IPS-18a (cell line): Measurements from ENCODE around the gene WWTR1.

Source experiments
- H3K27ac ChIP-seq: one replicate; pipeline ENCODE4 v1.5.1; 2013; ENCODE audit warnings: low read length
- H3K27me3 ChIP-seq: one replicate; pipeline ENCODE4 v1.6.1; 2013; ENCODE audit warnings: mild to moderate bottlenecking, low read length; ENCODE audit not compliant: control insufficient read depth, insufficient read depth
- H3K36me3 ChIP-seq: one replicate; pipeline ENCODE4 v1.6.1; 2013; ENCODE audit warnings: low read depth, low read length; ENCODE audit not compliant: control insufficient read depth
- H3K4me1 ChIP-seq: one replicate; pipeline ENCODE4 v1.6.1; 2013; ENCODE audit warnings: low read depth, low read length; ENCODE audit not compliant: control insufficient read depth
- H3K4me3 ChIP-seq: one replicate; pipeline ENCODE4 v1.5.1; 2013; ENCODE audit warnings: low read length
- H3K9ac ChIP-seq: one replicate; pipeline ENCODE4 v1.6.1; 2013; ENCODE audit warnings: mild to moderate bottlenecking, low read length, moderate library complexity
- H3K9me3 ChIP-seq: one replicate; pipeline ENCODE4 v1.6.1; 2013; ENCODE audit warnings: low read depth, low read length; ENCODE audit not compliant: control insufficient read depth

Gene WWTR1

GRCh38 chr3:149635396-149635795, 22.4 kb downstream of the WWTR1 start:
- H3K27ac ChIP-seq: no peak overlapping the region
- no peak overlapping the region for H3K4me3 ChIP-seq
- no peaks in the 10 kb centered on the region for H3K4me1 ChIP-seq
- H3K27me3 ChIP-seq: no peaks in the 10 kb centered on the region
- H3K9me3 ChIP-seq: no peaks in the 10 kb centered on the region
- no peaks in the 10 kb centered on the region for H3K36me3 ChIP-seq
- H3K9ac ChIP-seq: no peak overlapping the region

GRCh38 chr3:149634573-149634972, 23.3 kb downstream of the WWTR1 start:
- H3K36me3 ChIP-seq: no peaks in the 10 kb centered on the region
- H3K27me3 ChIP-seq: no peaks in the 10 kb centered on the region
- no peak overlapping the region for H3K4me3 ChIP-seq
- H3K9ac ChIP-seq: no peak overlapping the region
- no peaks in the 10 kb centered on the region for H3K4me1 ChIP-seq
- H3K9me3 ChIP-seq: no peaks in the 10 kb centered on the region
- no peak overlapping the region for H3K27ac ChIP-seq

GRCh38 chr3:149634072-149634471, 23.8 kb downstream of the WWTR1 start:
- Histone ChIP-seq H3K9me3 (no peaks in the 10 kb centered on the region), H3K27ac (no peak overlapping the region), H3K9ac (no peak overlapping the region), H3K4me3 (no peak overlapping the region), H3K27me3 (no peaks in the 10 kb centered on the region), H3K4me1 (no peaks in the 10 kb centered on the region), H3K36me3 (no peaks in the 10 kb centered on the region)

- Histone ChIP-seq H3K9ac (no peak overlapping the region), H3K36me3 (no peaks in the 10 kb centered on the region), H3K4me1 (no peaks in the 10 kb centered on the region), H3K4me3 (no peak overlapping the region), H3K9me3 (no peaks in the 10 kb centered on the region), H3K27me3 (no peaks in the 10 kb centered on the region), H3K27ac (no peak overlapping the region)
Observed at GRCh38 chr3:149632225-149632624, 25.6 kb downstream of the WWTR1 start.

- H3K27ac ChIP-seq: no peak overlapping the region
- H3K36me3 ChIP-seq: no peaks in the 10 kb centered on the region
- H3K9ac ChIP-seq: no peak overlapping the region
- no peak overlapping the region for H3K4me3 ChIP-seq
- no peaks in the 10 kb centered on the region for H3K9me3 ChIP-seq
- peaks cover 3% of the 10 kb centered on the region for H3K4me1 ChIP-seq
- H3K27me3 ChIP-seq: no peaks in the 10 kb centered on the region
Observed at GRCh38 chr3:149630806-149631205, 27.0 kb downstream of the WWTR1 start.

GRCh38 chr3:149628957-149629670, 28.7 kb downstream of the WWTR1 start:
- Histone ChIP-seq H3K9ac (no peak overlapping the region), H3K4me3 (no peak overlapping the region), H3K9me3 (no peaks in the 10 kb centered on the region), H3K4me1 (peaks cover 3% of the 10 kb centered on the region), H3K27ac (no peak overlapping the region), H3K27me3 (no peaks in the 10 kb centered on the region), H3K36me3 (no peaks in the 10 kb centered on the region)

- H3K9me3 ChIP-seq: no peaks in the 10 kb centered on the region
- H3K27ac ChIP-seq: no peak overlapping the region
- no peaks in the 10 kb centered on the region for H3K36me3 ChIP-seq
- H3K27me3 ChIP-seq: no peaks in the 10 kb centered on the region
- no peak overlapping the region for H3K4me3 ChIP-seq
- H3K4me1 ChIP-seq: peaks cover 3% of the 10 kb centered on the region
- no peak overlapping the region for H3K9ac ChIP-seq
Observed at GRCh38 chr3:149626671-149627070, 31.2 kb downstream of the WWTR1 start.

GRCh38 chr3:149625795-149626194, 32.0 kb downstream of the WWTR1 start:
- H3K9me3 ChIP-seq: no peaks in the 10 kb centered on the region
- H3K27me3 ChIP-seq: no peaks in the 10 kb centered on the region
- peaks cover 9% of the 10 kb centered on the region for H3K4me1 ChIP-seq
- no peak overlapping the region for H3K27ac ChIP-seq
- H3K36me3 ChIP-seq: no peaks in the 10 kb centered on the region
- H3K4me3 ChIP-seq: no peak overlapping the region
- H3K9ac ChIP-seq: no peak overlapping the region

GRCh38 chr3:149623824-149624223, 34.0 kb downstream of the WWTR1 start:
- H3K36me3 ChIP-seq: no peaks in the 10 kb centered on the region
- no peak overlapping the region for H3K4me3 ChIP-seq
- no peaks in the 10 kb centered on the region for H3K9me3 ChIP-seq
- no peak overlapping the region for H3K27ac ChIP-seq
- H3K4me1 ChIP-seq: peaks cover 20% of the 10 kb centered on the region
- H3K9ac ChIP-seq: no peak overlapping the region
- H3K27me3 ChIP-seq: no peaks in the 10 kb centered on the region

GRCh38 chr3:149621218-149622005, 36.4 kb downstream of the WWTR1 start:
- Histone ChIP-seq H3K9me3 (no peaks in the 10 kb centered on the region), H3K27me3 (no peaks in the 10 kb centered on the region), H3K4me3 (no peak overlapping the region), H3K9ac (no peak overlapping the region), H3K36me3 (no peaks in the 10 kb centered on the region), H3K4me1 (peaks cover 20% of the 10 kb centered on the region), H3K27ac (no peak overlapping the region)

- no peak overlapping the region for H3K27ac ChIP-seq
Observed at GRCh38 chr3:149620291-149621020, 37.4 kb downstream of the WWTR1 start.

More at GRCh38 chr3:149620291-149621020, 37.4 kb downstream of the WWTR1 start:
- Histone ChIP-seq H3K9me3 (no peaks in the 10 kb centered on the region), H3K36me3 (no peaks in the 10 kb centered on the region), H3K9ac (no peak overlapping the region), H3K4me3 (no peak overlapping the region), H3K27me3 (no peaks in the 10 kb centered on the region), H3K4me1 (peaks cover 17% of the 10 kb centered on the region)
